Small intestine (tissue), 7 donors: ENCODE results near the gene OR6J1. TPM values are rescaled to one million over a fixed set of nuclear protein-coding genes. Genes with fewer than 3 reads are reported as not detected.
A peak's percentile ranks its signal among the peaks of the same experiment; 100 is the strongest.
"Not testable (repeated sequence)": the region's sequence is repeated elsewhere in the genome, so short reads cannot be mapped to it uniquely, and the experiment has no call there.

Experiments used
- DNase-seq, 2 donors: peaks; one replicate each; pipeline versions ENCODE4 v3.0.0 to v3.0.0-alpha.2; 2013
- FAIRE-seq: peaks from 2 replicates; lab custom pipeline; 2012; peaks lifted over from hg19 to GRCh38; lab: Jason Lieb, UNC
- H3K27ac ChIP-seq, 3 donors: one replicate each; pipeline ENCODE4 v1.5.1; 2013; ENCODE audit warnings: low read length in 2 of 3, mild to moderate bottlenecking in 2 of 3, control low read depth in 1 of 3, inconsistent platforms in 1 of 3, low read depth in 1 of 3, moderate library complexity in 1 of 3
- H3K27me3 ChIP-seq, 3 donors: one replicate each; pipeline ENCODE4 v1.6.1; 2013; ENCODE audit warnings: low read length in 3 of 3, inconsistent platforms in 1 of 3; ENCODE audit not compliant: control insufficient read depth in 3 of 3, insufficient read depth in 3 of 3
- H3K36me3 ChIP-seq, 3 donors: one replicate each; pipeline ENCODE4 v1.6.1; 2013; ENCODE audit warnings: low read length in 3 of 3, inconsistent platforms in 1 of 3, low read depth in 1 of 3, mild to moderate bottlenecking in 1 of 3, moderate library complexity in 1 of 3; ENCODE audit not compliant: control insufficient read depth in 3 of 3, insufficient read depth in 2 of 3
- H3K4me1 ChIP-seq, 3 donors: one replicate each; pipeline ENCODE4 v1.6.1; 2013; ENCODE audit warnings: low read length in 2 of 3, inconsistent platforms in 1 of 3, low read depth in 1 of 3, mild to moderate bottlenecking in 1 of 3, moderate library complexity in 1 of 3; ENCODE audit not compliant: control insufficient read depth in 3 of 3, insufficient read depth in 2 of 3
- H3K4me3 ChIP-seq, 3 donors: one replicate each; pipeline ENCODE4 v1.5.1; 2013; ENCODE audit warnings: low read length in 3 of 3, control low read depth in 1 of 3, inconsistent platforms in 1 of 3, low read depth in 1 of 3, mild to moderate bottlenecking in 1 of 3, moderate library complexity in 1 of 3
- H3K9me3 ChIP-seq, 2 donors: one replicate each; pipeline ENCODE4 v1.6.1; 2013; ENCODE audit warnings: low read depth in 1 of 2, low read length in 1 of 2; ENCODE audit not compliant: control insufficient read depth in 2 of 2, insufficient read depth in 1 of 2
- WGBS, 3 donors: extraction: QIAGEN DNeasy Blood & Tissue Kit; methylation state at CpG; one replicate each; pipeline ENCODE4 v1.1.7; 2013; 5-methylcytosine and 5-hydroxymethylcytosine counted together
- polyA plus RNA-seq, 4 donors: library from polyadenylated mRNA; stranded (reverse) in 3 of 4; unstranded in 1 of 4; fragments of 200-250 nt in 3 of 4; fragments of 120-200 nt in 1 of 4; gene quantifications; one replicate each; pipeline versions ENCODE4 v1.2.1 to v1.2.3, GENCODE V29; 2013
- donor health status: healthy with polysubstance abuse.
- donor health status: control.
- donor health status: control.
- donor health status: Bipolar disorder and iron deficiency.
- donor health status: healthy.

OR6J1 gene
- polyA plus RNA-seq, 4 donors = not detected

DNA sequence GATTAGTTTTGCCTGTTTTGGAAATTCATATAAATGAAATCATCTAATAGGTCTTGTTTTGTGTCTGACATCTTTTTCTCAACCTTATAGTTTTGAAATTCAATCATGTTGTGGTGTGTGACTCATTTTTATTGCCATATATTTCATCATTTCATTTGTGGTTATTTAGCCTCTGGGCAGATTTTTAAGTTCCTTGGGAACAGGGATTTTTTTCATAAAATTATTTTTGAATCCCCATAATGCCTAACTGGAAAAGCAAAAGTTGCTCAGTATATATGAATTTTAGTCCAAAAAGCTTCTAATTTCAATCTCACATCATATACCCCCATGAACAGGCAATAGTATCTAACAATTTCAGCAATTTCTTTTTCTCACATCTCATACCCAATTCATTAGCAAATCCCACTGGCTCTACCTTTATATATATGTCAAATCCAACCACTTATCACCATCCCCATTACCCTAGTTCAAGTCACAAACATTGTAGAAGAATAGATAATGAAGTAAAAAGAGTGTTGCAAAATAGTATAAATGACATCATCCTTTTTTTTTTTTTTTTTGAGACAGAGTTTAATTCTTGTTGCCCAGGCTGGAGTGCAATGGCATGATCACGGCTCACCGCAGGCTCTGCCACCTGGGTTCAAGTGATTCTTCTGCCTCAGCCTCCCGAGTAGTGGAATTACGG lies 2.6 kb upstream of the OR6J1 start:
- WGBS, 3 donors = 89 to 95% (median 94%) methylated on average over 4 of the region's 4 CpGs
- H3K4me1 ChIP-seq = peaks cover 0 to 7% (median 0%) of the 10 kb centered on the region in 3 donors
- FAIRE-seq (no peak), DNase-seq (no peak)
- no peaks in the 10 kb centered on the region for H3K27me3 ChIP-seq
- no peak overlapping the region for H3K27ac ChIP-seq
- H3K9me3 ChIP-seq = no peaks in the 10 kb centered on the region
- no peaks in the 10 kb centered on the region for H3K36me3 ChIP-seq
- no peak overlapping the region for H3K4me3 ChIP-seq

DNA sequence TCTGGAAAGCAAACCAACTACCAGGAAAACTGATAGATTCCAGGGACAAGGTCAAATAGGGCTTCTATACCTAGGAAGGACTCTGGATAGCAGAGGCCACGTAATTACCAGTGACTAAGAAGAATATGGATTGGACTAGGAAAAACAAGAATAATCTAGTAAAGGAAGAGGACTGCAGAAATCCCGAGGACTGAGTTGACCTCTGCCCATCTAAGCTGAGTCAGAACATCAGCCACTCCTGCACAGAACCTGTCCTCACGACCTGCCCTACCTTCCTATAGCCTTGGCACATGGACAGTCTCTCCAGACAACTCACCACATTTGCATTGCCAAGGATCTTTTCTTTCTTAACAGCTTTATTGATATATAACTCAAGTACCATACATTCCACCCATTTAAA lies 2.3 kb downstream of the OR6J1 start:
- Histone ChIP-seq H3K36me3 (no peaks in the 10 kb centered on the region), H3K27ac (peak overlapping the region in 2 of 3 donors; percentile 70 to 71), H3K9me3 (no peaks in the 10 kb centered on the region), H3K4me3 (no peak overlapping the region), H3K4me1 (peaks cover 0 to 9% (median 0%) of the 10 kb centered on the region in 3 donors), H3K27me3 (no peaks in the 10 kb centered on the region)
- 6 to 35% (median 26%) methylated on average over 3 of the region's 3 CpGs for WGBS, 3 donors
- DNase-seq (peak; percentile 71 to 95), FAIRE-seq (no peak)

DNA sequence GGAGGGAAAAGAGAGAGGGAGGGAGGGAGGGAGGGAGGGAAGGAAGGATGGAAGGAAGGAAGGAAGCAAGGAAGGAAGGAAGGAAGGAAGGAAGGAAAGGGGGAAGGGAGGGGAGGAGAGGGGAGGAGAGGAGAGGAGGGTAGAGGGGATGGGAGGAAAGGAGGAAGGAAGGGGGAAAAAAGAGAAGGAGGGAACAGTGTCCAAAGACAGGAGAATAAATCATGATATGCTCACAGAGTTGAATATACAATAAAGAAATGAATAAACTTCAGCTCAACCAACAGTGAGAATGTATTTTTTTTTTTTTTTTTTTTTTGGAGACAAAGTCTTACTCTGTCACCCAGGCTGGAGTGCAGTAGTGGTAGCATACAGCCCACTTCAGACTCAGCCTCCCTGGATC lies 4.0 kb downstream of the OR6J1 start:
- no peak for DNase-seq
- no peak for FAIRE-seq

GRCh38 chr14:22635980-22636379 lies 8.2 kb downstream of the OR6J1 start:
- 0 to 60% (median 40%) methylated on average over 1 of the region's 1 CpG for WGBS, 3 donors
- DNase-seq, H3K36me3 ChIP-seq, H3K27me3 ChIP-seq, H3K27ac ChIP-seq, H3K9me3 ChIP-seq, H3K4me3 ChIP-seq, H3K4me1 ChIP-seq, FAIRE-seq: not testable (repeated sequence)

More for the DNA sequence above, 4.0 kb downstream of the OR6J1 start:
- H3K4me1 ChIP-seq = peaks cover 0 to 9% (median 0%) of the 10 kb centered on the region in 3 donors
- H3K27ac ChIP-seq = peak overlapping the region in 1 of 3 donors; percentile 7
- H3K4me3 ChIP-seq = no peak overlapping the region
- no peaks in the 10 kb centered on the region for H3K36me3 ChIP-seq
- no peaks in the 10 kb centered on the region for H3K27me3 ChIP-seq
- H3K9me3 ChIP-seq = no peaks in the 10 kb centered on the region

DNA sequence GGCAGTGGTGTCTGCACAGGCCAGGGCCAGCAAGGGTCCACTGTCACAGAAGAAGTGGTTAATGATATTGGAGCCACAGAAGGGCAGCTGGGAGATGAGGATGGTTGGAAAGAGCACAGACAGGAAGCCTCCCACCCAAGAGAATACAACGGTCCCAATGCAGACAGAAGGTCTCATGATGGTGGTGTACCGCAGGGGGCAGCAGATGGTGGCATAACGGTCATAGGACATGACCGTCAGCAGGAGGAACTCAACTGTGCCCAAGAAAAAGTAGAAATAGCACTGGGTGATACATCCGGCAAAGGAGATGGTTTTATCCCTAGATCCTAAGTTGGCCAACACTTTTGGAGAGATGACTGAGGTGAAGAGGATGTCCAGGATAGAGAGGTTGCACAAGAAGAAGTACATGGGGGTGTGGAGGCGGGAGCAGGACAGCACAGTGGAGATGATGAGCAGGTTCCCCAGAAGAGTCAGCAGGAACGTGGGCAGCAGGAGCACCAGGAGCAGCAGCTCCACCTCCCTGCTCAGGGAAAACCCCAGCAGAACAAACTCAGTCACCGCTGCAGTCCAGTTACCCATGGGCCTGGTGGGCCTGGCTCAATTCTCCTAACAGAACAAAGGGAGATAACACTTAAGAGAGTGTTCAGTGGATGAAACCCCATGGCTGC lies 9.8 kb downstream of the OR6J1 start:
- no peaks in the 10 kb centered on the region for H3K4me1 ChIP-seq
- H3K4me3 ChIP-seq = no peak overlapping the region
- H3K27me3 ChIP-seq = peaks cover 0 to 2% (median 0%) of the 10 kb centered on the region in 3 donors
- peaks cover 0 to 10% of the 10 kb centered on the region in 2 donors for H3K9me3 ChIP-seq
- WGBS, 3 donors = 80 to 89% (median 87%) methylated on average over 8 of the region's 8 CpGs
- no peak for FAIRE-seq
- H3K36me3 ChIP-seq = no peaks in the 10 kb centered on the region
- DNase-seq = no peak
- H3K27ac ChIP-seq = no peak overlapping the region

DNA sequence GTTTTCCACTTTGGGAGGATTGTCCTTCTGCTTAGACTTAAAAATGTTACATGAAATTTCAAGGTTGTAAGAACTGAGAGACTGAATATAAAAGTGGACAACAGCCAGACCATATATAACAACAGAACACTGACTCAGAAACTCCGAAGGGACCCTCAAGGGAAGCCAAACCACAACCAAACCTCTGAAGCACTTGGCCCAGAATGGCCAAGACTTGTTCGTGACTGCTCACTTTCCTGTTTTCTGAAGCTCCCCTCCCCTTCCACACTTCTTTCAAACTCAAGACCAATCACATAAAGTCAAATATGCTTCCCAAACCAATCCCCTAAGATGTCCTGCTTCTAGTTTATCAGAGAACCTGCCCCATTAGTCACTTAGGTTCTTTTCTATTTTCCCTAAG lies 13.7 kb downstream of the OR6J1 start:
- H3K4me3 ChIP-seq = no peak overlapping the region
- H3K27me3 ChIP-seq = peaks cover 0 to 2% (median 0%) of the 10 kb centered on the region in 3 donors
- H3K4me1 ChIP-seq = peaks cover 0 to 2% (median 0%) of the 10 kb centered on the region in 3 donors
- H3K27ac ChIP-seq = no peak overlapping the region
- 77 to 96% (median 79%) methylated on average over 2 of the region's 2 CpGs for WGBS, 3 donors
- H3K36me3 ChIP-seq = no peaks in the 10 kb centered on the region
- H3K9me3 ChIP-seq = peaks cover 0 to 10% of the 10 kb centered on the region in 2 donors
- FAIRE-seq (no peak), DNase-seq (no peak)

- Histone ChIP-seq H3K36me3 (no peaks in the 10 kb centered on the region), H3K4me1 (peaks cover 0 to 2% (median 0%) of the 10 kb centered on the region in 3 donors), H3K9me3 (peaks cover 0 to 10% of the 10 kb centered on the region in 2 donors), H3K27me3 (peaks cover 0 to 2% (median 0%) of the 10 kb centered on the region in 3 donors), H3K4me3 (no peak overlapping the region), H3K27ac (no peak overlapping the region)
- DNase-seq (no peak), FAIRE-seq (no peak)
- WGBS, 3 donors = 96 to 98% (median 98%) methylated on average over 3 of the region's 3 CpGs
Measured at GRCh38 chr14:22630066-22630465, 14.1 kb downstream of the OR6J1 start.

DNA sequence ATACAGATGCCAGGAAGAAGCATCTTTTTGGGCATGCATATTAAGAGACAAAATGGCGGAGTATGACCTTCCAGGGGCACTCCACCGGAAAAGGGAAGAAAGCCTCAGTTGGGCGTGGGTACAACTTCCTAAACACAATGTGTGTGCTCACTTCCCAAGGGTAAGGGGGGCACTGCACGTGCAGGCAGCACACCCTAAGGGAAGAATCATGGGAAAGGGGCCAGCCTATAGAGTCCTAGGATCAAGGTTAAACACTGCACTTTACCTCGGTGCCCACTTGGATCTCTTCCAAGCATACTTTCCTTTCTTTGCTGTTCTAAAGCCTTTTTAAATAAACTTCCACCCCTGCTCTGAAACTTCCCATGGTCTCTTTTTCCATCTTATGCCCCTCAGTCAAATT lies 14.8 kb downstream of the OR6J1 start:
- H3K27me3 ChIP-seq = peaks cover 0 to 2% (median 0%) of the 10 kb centered on the region in 3 donors
- DNase-seq (no peak), FAIRE-seq (no peak)
- no peak overlapping the region for H3K27ac ChIP-seq
- no peak overlapping the region for H3K4me3 ChIP-seq
- peaks cover 0 to 10% of the 10 kb centered on the region in 2 donors for H3K9me3 ChIP-seq
- peaks cover 0 to 2% (median 0%) of the 10 kb centered on the region in 3 donors for H3K4me1 ChIP-seq
- H3K36me3 ChIP-seq = no peaks in the 10 kb centered on the region
- WGBS, 3 donors = 62 to 64% (median 63%) methylated on average over 5 of the region's 5 CpGs
